H1 (cell line): ENCODE data around the gene TEKT5. TPM values are rescaled to one million over a fixed set of nuclear protein-coding genes. Genes with fewer than 3 reads are reported as not detected.

Experiments
- CTCF ChIA-PET: fragments of 300-600 bp; sonication (Branson Sonifier 250); formaldehyde crosslinking; loops from one replicate; lab custom pipeline; 2021; ENCODE audit not compliant: partially characterized antibody; lab: Charles Lee
- POLR2A ChIA-PET: fragments of 300-600 bp; sonication (Branson Sonifier 250); formaldehyde crosslinking; loops from one replicate; lab custom pipeline; 2021; ENCODE audit warnings: inconsistent platforms; ENCODE audit not compliant: partially characterized antibody; lab: Charles Lee
- DNase-seq, 2 experiments: peaks; one replicate each; pipeline versions ENCODE4 v3.0.0 to v3.0.0-alpha.2; 2010 to 2022; ENCODE audit warnings: low spot score in 2 of 2, low read depth in 1 of 2, mixed read lengths in 1 of 2
- FAIRE-seq: peaks from 2 replicates; lab custom pipeline; 2011; peaks lifted over from hg19 to GRCh38; lab: Jason Lieb, UNC
- H2AFZ ChIP-seq: 2 replicates; pipeline ENCODE4 v1.8.1; 2012; ENCODE audit warnings: low read length, inconsistent platforms
- H2AK5ac ChIP-seq: 2 replicates; pipeline ENCODE4 v1.6.1; 2013; ENCODE audit warnings: low read depth, low read length
- H2BK120ac ChIP-seq: replicated peaks from 2 replicates; pipeline ENCODE3; 2013; ENCODE audit warnings: low read depth, low read length, inconsistent platforms
- H2BK12ac ChIP-seq: 2 replicates; pipeline ENCODE4 v1.6.1; 2013; ENCODE audit warnings: low read depth, low read length
- H2BK15ac ChIP-seq: 2 replicates; pipeline ENCODE4 v1.6.1; 2013; ENCODE audit warnings: low read length
- H2BK20ac ChIP-seq: 2 replicates; pipeline ENCODE4 v1.6.1; 2013; ENCODE audit warnings: low read length
- H2BK5ac ChIP-seq: 2 replicates; pipeline ENCODE4 v1.6.1; 2013; ENCODE audit warnings: low read depth, low read length
- H3K14ac ChIP-seq: 2 replicates; pipeline ENCODE4 v1.6.1; 2013; ENCODE audit warnings: inconsistent platforms; ENCODE audit not compliant: insufficient read length
- H3K18ac ChIP-seq: 2 replicates; pipeline ENCODE4 v1.6.1; 2013; ENCODE audit warnings: low read length; ENCODE audit errors: extremely low read depth
- H3K23ac ChIP-seq: 2 replicates; pipeline ENCODE4 v1.6.1; 2013; ENCODE audit warnings: inconsistent platforms; ENCODE audit not compliant: insufficient read length
- H3K23me2 ChIP-seq: 2 replicates; pipeline ENCODE4 v1.6.1; 2013; ENCODE audit warnings: low read depth, low read length
- H3K27ac ChIP-seq: 2 replicates; pipeline ENCODE4 v1.6.1; 2011; ENCODE audit warnings: low read depth, low read length, inconsistent platforms
- H3K27me3 ChIP-seq, 4 experiments: replicated peaks in 1 of 4; 1 replicate in 1 of 4; 2 replicates in 3 of 4; pipeline versions ENCODE4 v1.6.1 to v1.8.1; 2011 to 2013; ENCODE audit warnings: low read length in 3 of 4, mild to moderate bottlenecking in 3 of 4, inconsistent platforms in 2 of 4, mixed read lengths in 2 of 4, moderate library complexity in 1 of 4; ENCODE audit not compliant: control insufficient read depth in 3 of 4, insufficient read depth in 3 of 4; ENCODE audit errors: extremely low read depth in 1 of 4
- H3K36me3 ChIP-seq, 4 experiments: 2 replicates each; pipeline versions ENCODE4 v1.6.1 to v1.8.1; 2011 to 2013; ENCODE audit warnings: mild to moderate bottlenecking in 4 of 4, low read length in 3 of 4, moderate library complexity in 2 of 4, control low read depth in 1 of 4, inconsistent platforms in 1 of 4; ENCODE audit not compliant: insufficient read depth in 4 of 4, control insufficient read depth in 2 of 4
- H3K4ac ChIP-seq: replicated peaks from 2 replicates; pipeline ENCODE3; 2013; ENCODE audit warnings: low read length, low read depth, mixed read lengths, inconsistent platforms; ENCODE audit not compliant: insufficient read length
- H3K4me1 ChIP-seq, 4 experiments: replicated peaks in 1 of 4; 1 replicate in 1 of 4; 2 replicates in 3 of 4; pipeline versions ENCODE4 v1.6.1 to v1.8.1; 2011 to 2013; ENCODE audit warnings: low read length in 3 of 4, inconsistent platforms in 2 of 4, mixed read lengths in 1 of 4; ENCODE audit not compliant: insufficient read depth in 4 of 4, control insufficient read depth in 3 of 4
- H3K4me2 ChIP-seq, 2 experiments: 2 replicates each; pipeline versions ENCODE4 v1.6.1 to v1.8.1; 2011 to 2013; ENCODE audit warnings: low read depth in 2 of 2, low read length in 2 of 2, control low read depth in 1 of 2, inconsistent platforms in 1 of 2, mild to moderate bottlenecking in 1 of 2; ENCODE audit not compliant: insufficient read depth in 1 of 2
- H3K4me3 ChIP-seq, 4 experiments: fragments of 200-600, 300-600 bp in 1 of 4; sonication (generic), shearing (Covaris generic), sonication (Bioruptor Twin) in 1 of 4; 2 replicates each; pipeline versions ENCODE4 v1.5.1 to v1.8.1; 2011 to 2016; ENCODE audit warnings: low read length in 4 of 4, low read depth in 3 of 4, control low read depth in 2 of 4, inconsistent platforms in 2 of 4, mild to moderate bottlenecking in 2 of 4, mixed read lengths in 1 of 4, moderate library complexity in 1 of 4; ENCODE audit not compliant: insufficient read depth in 2 of 4; ENCODE audit errors: extremely low read depth in 1 of 4
- H3K56ac ChIP-seq: replicated peaks from 2 replicates; pipeline ENCODE3; 2013; ENCODE audit warnings: low read depth, mild to moderate bottlenecking, mixed read lengths, low read length, inconsistent platforms; ENCODE audit not compliant: insufficient read length
- H3K79me1 ChIP-seq: 2 replicates; pipeline ENCODE4 v1.6.1; 2013; ENCODE audit warnings: low read depth, low read length, control low read depth
- H3K79me2 ChIP-seq, 2 experiments: 2 replicates each; pipeline versions ENCODE4 v1.6.1 to v1.8.1; 2012 to 2013; ENCODE audit warnings: low read length in 2 of 2, mild to moderate bottlenecking in 2 of 2, inconsistent platforms in 1 of 2; ENCODE audit not compliant: insufficient read depth in 2 of 2, control insufficient read depth in 1 of 2
- H3K9ac ChIP-seq, 4 experiments: replicated peaks in 1 of 4; 1 replicate in 1 of 4; 2 replicates in 3 of 4; pipeline versions ENCODE4 v1.6.1 to v1.8.1; 2011 to 2013; ENCODE audit warnings: low read depth in 3 of 4, low read length in 3 of 4, control low read depth in 2 of 4, mild to moderate bottlenecking in 2 of 4, moderate library complexity in 2 of 4, inconsistent platforms in 1 of 4; ENCODE audit errors: extremely low read depth in 1 of 4
- H3K9me3 ChIP-seq, 2 experiments: 2 replicates each; pipeline versions ENCODE4 v1.6.1 to v1.8.1; 2012 to 2013; ENCODE audit warnings: mild to moderate bottlenecking in 2 of 2, moderate library complexity in 2 of 2, control low read depth in 1 of 2, inconsistent platforms in 1 of 2, low read depth in 1 of 2, low read length in 1 of 2, mixed read lengths in 1 of 2; ENCODE audit not compliant: insufficient read depth in 2 of 2
- H4K20me1 ChIP-seq, 2 experiments: replicated peaks in 1 of 2; 2 replicates each; pipeline versions ENCODE3 to v1.8.1; 2011 to 2013; ENCODE audit warnings: inconsistent platforms in 2 of 2, low read length in 2 of 2, mild to moderate bottlenecking in 1 of 2; ENCODE audit not compliant: insufficient read depth in 2 of 2, control insufficient read depth in 1 of 2
- H4K5ac ChIP-seq: 2 replicates; pipeline ENCODE4 v1.6.1; 2013; ENCODE audit warnings: low read length, low read depth, mixed read lengths, inconsistent platforms; ENCODE audit not compliant: insufficient read length
- H4K8ac ChIP-seq: 2 replicates; pipeline ENCODE4 v1.8.0; 2013; ENCODE audit warnings: mild to moderate bottlenecking, moderate library complexity, low read length, inconsistent platforms; ENCODE audit not compliant: insufficient read depth; ENCODE audit errors: extremely low read depth
- H4K91ac ChIP-seq: replicated peaks from 2 replicates; pipeline ENCODE3; 2013; ENCODE audit warnings: low read length, mixed read lengths, inconsistent platforms; ENCODE audit not compliant: insufficient read length
- BACH1 ChIP-seq: IDR thresholded peaks from 2 replicates; pipeline ENCODE4 v1.6.1; 2012; ENCODE audit warnings: low read length, improper control_type of control experiment
- HDAC6 ChIP-seq: IDR thresholded peaks from one replicate; pipeline ENCODE4 v1.7.1; 2012; ENCODE audit warnings: low read depth, mild to moderate bottlenecking, inconsistent platforms, low read length, moderate library complexity
- MAFK ChIP-seq: IDR thresholded peaks from 2 replicates; pipeline ENCODE4 v1.6.1; 2012; ENCODE audit warnings: low read depth, mild to moderate bottlenecking, improper control_type of control experiment, low read length
- RAD21 ChIP-seq, 2 experiments: IDR thresholded peaks in 1 of 2; conservative IDR thresholded peaks in 1 of 2; 2 replicates each; pipeline ENCODE4 v1.6.1; 2011; ENCODE audit warnings: low read depth in 2 of 2, low read length in 2 of 2, improper control_type of control experiment in 1 of 2, inconsistent platforms in 1 of 2, mild to moderate bottlenecking in 1 of 2, moderate library complexity in 1 of 2
- RBBP5 ChIP-seq: IDR thresholded peaks from 2 replicates; pipeline ENCODE4 v1.7.1; 2012; ENCODE audit warnings: low read depth, mild to moderate bottlenecking, inconsistent platforms, low read length, moderate library complexity, borderline replicate concordance
- SIRT6 ChIP-seq: IDR thresholded peaks from one replicate; pipeline ENCODE4 v1.7.1; 2012; ENCODE audit warnings: low read length, inconsistent platforms
- TAF1 ChIP-seq: IDR thresholded peaks from 2 replicates; pipeline ENCODE4 v1.6.1; 2011; ENCODE audit warnings: mild to moderate bottlenecking, low read depth, low read length
- TEAD4 ChIP-seq: IDR thresholded peaks from 2 replicates; pipeline ENCODE4 v1.6.1; 2012; ENCODE audit warnings: low read depth, low read length, inconsistent platforms, mixed read lengths
- polyA plus RNA-seq, 7 experiments: library from polyadenylated mRNA; depleted of rRNA in 3 of 7; stranded (reverse) in 5 of 7; unstranded in 2 of 7; fragments of >200 nt in 5 of 7; fragments of 200-250 nt in 2 of 7; gene quantifications; 1 replicate in 5 of 7; 2 replicates in 1 of 7; 4 replicates in 1 of 7; pipeline versions ENCODE4 v1.2.1 to v1.2.3, GENCODE V29; 2011 to 2013; ENCODE audit warnings: missing spikeins in 2 of 7, mixed read lengths in 2 of 7
- total RNA-seq: library from RNA; stranded (reverse); fragmentation: NEBNext Ultra II Directional; extraction: Animal tissue kit (Norgen Biotek cat#: 25700); gene quantifications from 2 replicates; pipeline ENCODE4 v1.2.1, GENCODE V29; 2021
- TF ChIP-seq, protein P1 (sequence below): IDR thresholded peaks from 2 replicates; pipeline ENCODE4 v1.6.1; 2011; ENCODE audit warnings: low read depth, mild to moderate bottlenecking, low read length; ENCODE audit not compliant: insufficient read depth
- TF ChIP-seq, protein P2 (sequence below): IDR thresholded peaks from 2 replicates; pipeline ENCODE4 v1.6.1; 2011; ENCODE audit warnings: low read length, improper control_type of control experiment

Gene TEKT5
- total and polyA plus RNA-seq, 2 of the 8 experiments (the other 6 are each of a cell fraction or from before 2014, with no cell fraction given): 0.95 TPM; not detected in 1

DNA sequence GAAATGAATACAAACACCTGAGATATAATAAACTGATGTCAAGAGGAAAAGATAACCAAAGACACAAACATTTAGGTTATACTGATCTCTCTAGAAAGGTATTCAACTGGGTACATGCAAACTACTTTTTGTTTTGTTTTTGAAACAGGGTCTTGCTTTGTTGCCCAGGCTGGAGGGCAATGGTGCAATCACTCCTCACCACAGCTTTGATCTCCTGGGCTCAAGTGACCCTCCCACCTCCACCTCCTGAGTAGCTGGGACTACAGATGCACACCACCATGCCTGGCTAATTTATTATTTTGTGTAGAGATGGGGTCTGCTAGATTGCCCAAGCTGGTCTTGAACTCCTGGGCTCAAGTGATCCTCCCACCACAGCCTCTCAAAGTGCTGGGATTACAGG, 38.1 kb downstream of the TEKT5 start:
- Histone ChIP-seq H2BK20ac (no peak overlapping the region), H3K9me3 (no peaks in the 10 kb centered on the region), H3K23me2 (peaks cover 5% of the 10 kb centered on the region; the same call in 1 of the 2 replicates), H3K23ac (no peak overlapping the region), H4K8ac (no peak overlapping the region), H2AK5ac (no peak overlapping the region), H3K79me1 (no peaks in the 10 kb centered on the region), H4K5ac (no peak overlapping the region), H3K18ac (no peak overlapping the region), H2BK15ac (no peak overlapping the region), H2BK5ac (no peak overlapping the region), H4K20me1 (no peaks in the 10 kb centered on the region), H3K4me1 (peaks cover 2 to 6% (median 2%) of the 10 kb centered on the region in 4 experiments; a peak in 6 of 7 replicates), H3K9ac (no peak overlapping the region), H2BK120ac (no peak overlapping the region), H3K4ac (no peak overlapping the region), H3K4me3 (no peak overlapping the region), H3K27ac (no peak overlapping the region), H3K27me3 (no peaks in the 10 kb centered on the region), H2BK12ac (no peak overlapping the region), H2AFZ (no peak overlapping the region), H3K36me3 (no peaks in the 10 kb centered on the region), H3K56ac (no peak overlapping the region), H3K14ac (no peak overlapping the region), H3K79me2 (no peaks in the 10 kb centered on the region), H3K4me2 (no peak overlapping the region), H4K91ac (no peak overlapping the region)
- CTCF ChIA-PET: interaction anchor here (0.7 to 1.0 kb wide), 2 partner anchors 27 to 80 kb away, joined by 3 read pairs; no protein-coding TSS in a partner anchor
- DNase-seq (no peak), FAIRE-seq (no peak)
- POLR2A ChIA-PET: no interaction called here
- TF ChIP-seq HDAC6 (no peak), RBBP5 (no peak), TEAD4 (no peak), TAF1 (no peak), RAD21 (IDR thresholded peaks at IDR 0.05 in 1 of 2, conservative IDR thresholded peaks at IDR 0.05 in 1 of 2; ENCODE audit: low read depth in 2 of 2, low read length in 2 of 2) (no peak), BACH1 (no peak), SIRT6 (no peak), MAFK (no peak)
- TF ChIP-seq, protein P1, sequence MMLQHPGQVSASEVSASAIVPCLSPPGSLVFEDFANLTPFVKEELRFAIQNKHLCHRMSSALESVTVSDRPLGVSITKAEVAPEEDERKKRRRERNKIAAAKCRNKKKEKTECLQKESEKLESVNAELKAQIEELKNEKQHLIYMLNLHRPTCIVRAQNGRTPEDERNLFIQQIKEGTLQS: no peak
- TF ChIP-seq, protein P2, sequence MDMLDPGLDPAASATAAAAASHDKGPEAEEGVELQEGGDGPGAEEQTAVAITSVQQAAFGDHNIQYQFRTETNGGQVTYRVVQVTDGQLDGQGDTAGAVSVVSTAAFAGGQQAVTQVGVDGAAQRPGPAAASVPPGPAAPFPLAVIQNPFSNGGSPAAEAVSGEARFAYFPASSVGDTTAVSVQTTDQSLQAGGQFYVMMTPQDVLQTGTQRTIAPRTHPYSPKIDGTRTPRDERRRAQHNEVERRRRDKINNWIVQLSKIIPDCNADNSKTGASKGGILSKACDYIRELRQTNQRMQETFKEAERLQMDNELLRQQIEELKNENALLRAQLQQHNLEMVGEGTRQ: no peak
